ENCODE results near the gene UBE2O.

The UBE2O gene

GRCh38 chr17:76353599-76354316, 99.2 kb downstream of the UBE2O start, which contains the start of gene PRPSAP1 (continued):
- TF ChIP-seq ZNF18 (tag by site-specific recombination; IDR thresholded peaks at IDR 0.05) = 0 out of 2 replicates have a peak, but pooled peaks have one; percentile 15
- TF ChIP-seq ZNF629 (tag by site-specific recombination; IDR thresholded peaks at IDR 0.05) = peak; percentile 91
- TF ChIP-seq ZNF639 (tag by site-specific recombination; IDR thresholded peaks at IDR 0.05) = peak; percentile 99
- TF ChIP-seq FEZF1 (tag by site-specific recombination; IDR thresholded peaks at IDR 0.05) = 0 out of 2 replicates have a peak, but pooled peaks have one; percentile 5
- no peak for TF ChIP-seq REST (tag by site-specific recombination; IDR thresholded peaks at IDR 0.05)
- TF ChIP-seq KLF16 (tag by site-specific recombination; IDR thresholded peaks at IDR 0.05) = peak; percentile 99
- peak; percentile 94 for TF ChIP-seq ZNF501 (tag by site-specific recombination; IDR thresholded peaks at IDR 0.05)
- TF ChIP-seq ZNF843 (tag by site-specific recombination; IDR thresholded peaks at IDR 0.05) = peak; percentile 88
- peak; percentile 80 for TF ChIP-seq ZNF610 (tag by site-specific recombination; IDR thresholded peaks at IDR 0.05; ENCODE audit: borderline replicate concordance)
- TF ChIP-seq PATZ1 (tag by site-specific recombination; IDR thresholded peaks at IDR 0.05) = peak; percentile 68
- TF ChIP-seq KLF10 (tag by site-specific recombination; IDR thresholded peaks at IDR 0.05) = peak; percentile 95
- TF ChIP-seq ZFP37 (tag by site-specific recombination; IDR thresholded peaks at IDR 0.05) = peak; percentile 49
- TF ChIP-seq ZBTB8A (tag by site-specific recombination; IDR thresholded peaks at IDR 0.05) = peak; percentile 92
- peak; percentile 76 for TF ChIP-seq SP2 (tag by site-specific recombination; IDR thresholded peaks at IDR 0.05)
- peak; percentile 77 for TF ChIP-seq PRDM4 (tag by site-specific recombination; IDR thresholded peaks at IDR 0.05)
- peak; percentile 67; the same call in 1 of the 2 replicates for TF ChIP-seq ZFP69B (tag by site-specific recombination; IDR thresholded peaks at IDR 0.05)
- TF ChIP-seq ZNF132 (tag by site-specific recombination; IDR thresholded peaks at IDR 0.05; ENCODE audit: borderline replicate concordance) = no peak
- 0 out of 2 replicates have a peak, but pooled peaks have one; percentile 5 for TF ChIP-seq ZNF398 (tag by site-specific recombination; IDR thresholded peaks at IDR 0.05)
- TF ChIP-seq ZNF341 (tag by site-specific recombination; IDR thresholded peaks at IDR 0.05; ENCODE audit: low read depth) = peak; percentile 83
- TF ChIP-seq OVOL3 (tag by site-specific recombination; IDR thresholded peaks at IDR 0.05) = peak; percentile 68
- TF ChIP-seq ZNF624 (tag by site-specific recombination; IDR thresholded peaks at IDR 0.05) = no peak
- TF ChIP-seq ZBTB17 (tag by site-specific recombination; IDR thresholded peaks at IDR 0.05) = peak; percentile 94
- TF ChIP-seq KLF8 (tag by site-specific recombination; IDR thresholded peaks at IDR 0.05) = peak; percentile 99
- TF ChIP-seq ZNF785 (tag by site-specific recombination; IDR thresholded peaks at IDR 0.05) = peak; percentile 64; the same call in 1 of the 2 replicates
- TF ChIP-seq ZNF114 (tag by site-specific recombination; IDR thresholded peaks at IDR 0.05) = no peak
